IPS-NIHi7 (cell line): ENCODE results near the gene EXOG.

Experiments
- DNase-seq: peaks from one replicate; pipeline ENCODE4 v3.0.0; 2012; ENCODE audit warnings: mixed read lengths; ENCODE audit errors: extremely low spot score

EXOG gene, protein sequence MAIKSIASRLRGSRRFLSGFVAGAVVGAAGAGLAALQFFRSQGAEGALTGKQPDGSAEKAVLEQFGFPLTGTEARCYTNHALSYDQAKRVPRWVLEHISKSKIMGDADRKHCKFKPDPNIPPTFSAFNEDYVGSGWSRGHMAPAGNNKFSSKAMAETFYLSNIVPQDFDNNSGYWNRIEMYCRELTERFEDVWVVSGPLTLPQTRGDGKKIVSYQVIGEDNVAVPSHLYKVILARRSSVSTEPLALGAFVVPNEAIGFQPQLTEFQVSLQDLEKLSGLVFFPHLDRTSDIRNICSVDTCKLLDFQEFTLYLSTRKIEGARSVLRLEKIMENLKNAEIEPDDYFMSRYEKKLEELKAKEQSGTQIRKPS

DNA sequence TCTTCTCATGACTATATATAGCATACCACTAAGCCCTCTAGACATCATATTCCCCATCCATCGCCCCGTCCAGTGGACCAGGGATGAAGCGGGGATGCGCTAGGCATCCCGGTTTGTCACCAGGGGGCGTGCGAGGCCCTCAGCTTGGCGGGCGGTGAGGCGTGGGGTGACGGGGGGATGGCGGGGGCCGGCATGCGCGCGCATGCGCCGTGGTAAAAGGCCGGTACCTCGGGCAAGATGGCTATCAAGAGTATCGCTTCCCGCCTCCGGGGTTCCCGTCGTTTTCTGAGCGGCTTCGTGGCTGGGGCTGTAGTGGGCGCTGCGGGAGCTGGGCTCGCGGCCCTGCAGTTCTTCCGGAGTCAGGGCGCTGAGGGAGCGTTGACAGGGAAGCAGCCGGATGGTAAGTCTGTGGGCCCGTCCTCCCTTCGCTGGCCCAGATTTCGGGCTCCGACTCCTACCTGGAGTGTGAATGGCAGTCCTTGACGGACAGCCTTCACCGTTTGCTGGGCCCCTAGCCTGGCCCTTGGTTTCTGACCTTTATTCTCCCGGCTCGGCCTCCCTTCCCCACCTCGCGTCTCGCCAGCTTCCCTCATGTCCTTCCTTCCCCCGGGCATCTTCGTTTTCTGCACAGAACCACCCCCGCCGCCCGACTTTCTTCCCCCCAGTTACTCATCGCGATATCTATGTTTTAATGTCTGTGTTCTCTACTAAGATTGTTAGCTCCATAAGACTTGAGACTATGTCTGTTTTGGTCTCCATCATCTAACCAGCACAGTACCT lies at the start of gene EXOG:
Gene EXOG (plus strand): TSS at position 210 of the 780 bp plus-strand sequence. CDS start 28 bp downstream, at position 238.
- peak; percentile 100 for DNase-seq

DNA sequence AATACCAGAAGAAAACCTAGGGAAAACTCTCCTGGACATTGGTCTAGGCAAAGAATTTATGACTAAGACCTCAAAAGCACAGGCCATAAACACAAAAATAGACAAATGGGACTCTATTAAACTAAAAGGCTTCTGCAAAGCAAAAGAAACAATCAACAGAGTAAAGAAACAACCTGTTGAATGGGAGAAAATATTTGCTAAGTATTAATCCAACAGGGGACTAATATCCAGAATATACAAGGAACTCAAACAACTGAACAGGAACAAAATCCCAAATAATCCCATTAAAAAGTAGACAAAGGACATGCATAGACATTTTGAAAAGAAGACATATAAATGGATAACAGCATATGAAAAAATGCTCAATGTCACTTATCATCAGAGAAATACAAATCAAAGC lies 49.3 kb upstream of the EXOG start:
- DNase-seq: no peak

DNA sequence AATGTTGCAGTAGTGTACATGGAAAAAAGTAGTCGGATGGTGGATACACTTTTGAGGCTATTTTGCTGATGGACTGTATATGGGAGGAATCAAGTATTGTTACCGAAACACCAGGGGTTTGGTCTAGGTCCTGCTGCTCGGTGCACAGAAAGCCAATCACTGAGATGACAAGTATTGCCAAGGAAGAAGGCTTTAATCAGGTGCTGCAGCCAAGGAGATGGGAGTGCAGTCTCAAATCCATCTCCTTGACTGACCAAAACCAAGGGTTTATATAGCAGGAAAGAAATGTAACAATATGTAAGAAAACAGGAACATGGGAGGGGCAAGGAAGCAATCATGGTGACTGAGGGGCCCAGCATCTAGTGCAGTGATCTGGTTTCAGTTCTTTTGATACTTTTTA lies 45.3 kb upstream of the EXOG start:
- DNase-seq: no peak

DNA sequence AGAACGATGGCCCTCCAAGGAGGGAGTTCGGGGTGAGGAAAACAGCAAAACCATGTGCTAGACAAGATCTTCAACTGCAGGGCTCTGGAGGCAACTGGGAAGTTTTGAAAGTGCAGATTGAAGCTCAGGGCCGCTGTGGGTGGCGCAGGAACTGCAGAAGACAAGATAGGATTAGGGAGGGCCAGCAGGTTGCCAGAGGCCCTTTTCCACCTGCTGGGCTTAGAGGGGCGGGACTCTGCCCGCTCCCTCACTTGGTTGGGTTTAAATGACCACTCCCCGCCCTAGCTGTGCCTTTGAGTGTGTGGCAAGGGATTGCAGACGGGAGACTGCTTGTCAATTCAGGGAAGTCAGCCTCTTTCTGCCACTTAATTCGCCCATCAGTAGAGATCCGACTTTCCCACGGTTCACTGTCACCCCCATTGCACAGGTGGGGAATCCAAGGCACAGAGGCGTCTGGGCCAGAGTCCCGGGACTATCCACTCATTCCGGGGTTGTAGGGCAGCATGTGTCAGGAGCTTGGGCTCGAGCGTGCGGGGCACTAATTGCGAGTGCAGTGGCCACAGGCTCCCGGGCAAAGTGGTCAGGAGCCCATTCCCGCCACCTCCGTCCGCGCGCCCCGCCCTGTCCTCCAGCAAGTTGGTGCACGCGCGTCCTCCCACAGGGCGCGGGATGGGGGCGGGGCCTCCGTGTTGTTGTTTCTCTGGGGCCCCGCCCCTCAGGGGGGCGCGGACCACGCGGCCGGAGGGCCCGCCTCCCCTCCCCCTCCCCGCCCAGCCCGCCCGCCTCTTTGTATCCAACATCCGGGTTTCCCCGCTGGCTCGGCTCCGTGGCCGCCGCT lies 42.8 kb upstream of the EXOG start, which contains the start of gene ACVR2B:
Gene ACVR2B (plus strand): TSS at position 816 of the 838 bp plus-strand sequence. CDS start 433 bp downstream, outside the sequence.
- peak; percentile 94 for DNase-seq

DNA sequence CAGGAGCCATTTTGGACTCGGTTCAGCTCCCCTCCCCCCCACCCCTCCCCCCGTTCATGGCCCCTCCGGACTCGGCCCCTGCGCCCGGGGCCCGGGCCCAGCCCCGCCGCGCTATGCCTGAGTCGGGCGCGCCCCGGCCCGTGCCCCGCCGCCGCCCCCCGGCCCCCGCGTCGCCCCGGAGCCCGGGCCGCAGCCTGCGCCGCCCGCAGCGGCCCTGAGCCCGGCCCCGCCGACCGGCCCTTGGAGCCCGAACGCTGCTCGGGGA lies 42.3 kb upstream of the EXOG start:
- DNase-seq: no peak

DNA sequence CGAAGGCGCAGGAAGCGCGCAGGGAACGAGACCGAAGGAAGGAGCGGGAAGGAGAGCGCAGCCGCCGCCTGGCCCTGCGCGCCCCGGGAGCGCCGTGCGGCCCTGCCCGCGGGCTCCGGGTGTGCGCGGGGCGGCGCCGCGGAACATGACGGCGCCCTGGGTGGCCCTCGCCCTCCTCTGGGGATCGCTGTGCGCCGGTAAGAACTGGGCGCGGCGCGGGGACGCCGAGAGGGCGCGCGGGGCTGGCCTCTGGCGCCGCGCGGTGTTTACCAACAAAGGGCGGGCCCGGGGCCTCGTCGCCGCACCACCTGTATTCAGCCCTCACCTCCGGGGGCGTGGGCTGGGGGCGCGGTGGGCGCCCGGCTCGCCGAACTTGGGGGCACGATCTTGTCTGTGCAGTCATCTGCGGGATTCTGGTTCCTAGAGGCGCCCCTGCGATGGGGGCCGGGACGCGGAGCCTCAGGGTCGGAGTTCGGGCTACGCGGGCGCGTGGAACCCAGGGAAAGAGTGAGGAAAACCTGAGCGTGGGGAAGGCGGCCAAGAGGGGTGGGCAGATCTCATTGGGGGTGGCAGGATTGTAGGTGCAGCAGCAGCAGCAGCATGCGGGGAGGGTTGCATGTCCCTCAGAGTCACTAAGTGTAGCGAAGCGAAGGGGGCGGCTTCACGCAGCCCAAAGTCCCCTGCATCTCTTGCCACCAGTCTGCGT lies 41.8 kb upstream of the EXOG start:
- no peak for DNase-seq

DNA sequence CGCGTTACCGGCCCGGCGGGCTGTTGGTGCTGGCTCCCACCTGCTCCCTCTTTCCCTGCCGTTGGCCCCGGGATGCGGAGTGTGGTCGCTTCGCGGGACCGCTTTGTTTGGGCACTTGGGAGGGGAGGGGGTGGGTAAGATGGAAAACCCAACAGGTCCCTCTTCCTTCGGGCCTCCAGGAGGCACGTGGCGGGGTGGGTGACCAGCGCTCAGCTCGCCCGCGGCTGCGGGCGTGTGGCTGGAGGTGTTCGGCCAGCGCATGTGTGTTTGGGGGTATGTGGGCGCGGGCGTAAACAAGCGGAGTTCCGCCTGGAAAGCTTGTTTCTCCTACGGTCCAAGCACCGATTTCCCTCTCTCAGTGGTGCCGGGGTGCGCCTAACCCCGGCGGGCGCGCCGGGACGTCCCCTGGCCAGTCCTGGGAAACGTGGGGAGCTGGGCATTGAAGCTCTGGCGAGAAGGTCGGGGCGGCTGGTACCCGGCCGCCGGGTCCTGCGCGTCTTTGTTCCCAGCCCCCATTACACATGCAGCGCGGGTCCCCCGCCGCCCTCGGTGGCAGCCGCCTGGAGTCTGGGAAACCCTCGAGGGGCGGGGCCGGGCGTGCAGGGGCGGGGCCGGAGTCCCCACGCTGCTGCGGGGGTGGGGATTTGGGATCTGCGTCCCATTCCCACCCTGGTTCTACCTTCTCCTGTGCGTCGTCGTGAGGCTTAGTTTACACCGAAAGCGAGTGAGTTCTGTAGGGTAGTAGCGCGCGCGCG lies 41.1 kb upstream of the EXOG start:
- DNase-seq: peak; percentile 89

DNA sequence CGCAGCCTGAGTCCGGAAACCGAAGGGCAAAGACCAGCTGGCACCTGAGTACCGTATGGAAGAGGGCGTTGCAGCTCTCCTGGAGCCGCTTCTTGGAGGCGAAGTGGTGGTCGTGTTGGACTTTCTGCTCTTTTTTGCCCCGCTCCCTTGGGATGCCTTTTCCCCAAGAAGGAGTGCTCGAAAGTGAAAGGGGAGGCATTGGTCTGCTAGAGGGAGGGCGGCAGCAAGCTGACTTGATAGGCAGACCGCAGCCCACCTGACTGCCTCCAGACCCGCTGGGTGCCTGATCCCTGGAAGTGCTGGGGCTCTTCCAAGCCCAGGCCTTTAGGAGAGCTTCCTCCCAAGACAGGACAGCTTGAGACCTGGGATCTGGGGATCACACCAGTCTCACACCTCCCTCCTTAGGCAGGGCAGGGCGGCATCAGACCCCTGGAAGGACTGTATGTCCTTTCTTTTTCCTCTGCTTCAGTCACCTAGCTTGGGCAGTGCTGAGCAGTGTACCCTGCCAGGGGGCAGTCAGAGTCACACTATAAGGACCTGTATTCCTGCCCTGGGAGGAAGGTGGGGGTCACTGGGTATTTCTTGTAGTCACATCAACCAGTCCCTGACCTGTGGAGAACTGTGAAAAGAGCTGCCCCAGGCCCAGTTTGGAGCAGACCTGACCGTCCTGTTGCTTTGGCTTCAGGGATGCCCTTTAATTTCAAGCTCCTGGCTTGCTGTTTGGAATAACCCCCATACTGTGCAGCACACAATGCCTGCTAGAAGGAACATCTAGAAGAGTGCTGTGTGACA lies 40.3 kb upstream of the EXOG start:
- peak; percentile 62 for DNase-seq

DNA sequence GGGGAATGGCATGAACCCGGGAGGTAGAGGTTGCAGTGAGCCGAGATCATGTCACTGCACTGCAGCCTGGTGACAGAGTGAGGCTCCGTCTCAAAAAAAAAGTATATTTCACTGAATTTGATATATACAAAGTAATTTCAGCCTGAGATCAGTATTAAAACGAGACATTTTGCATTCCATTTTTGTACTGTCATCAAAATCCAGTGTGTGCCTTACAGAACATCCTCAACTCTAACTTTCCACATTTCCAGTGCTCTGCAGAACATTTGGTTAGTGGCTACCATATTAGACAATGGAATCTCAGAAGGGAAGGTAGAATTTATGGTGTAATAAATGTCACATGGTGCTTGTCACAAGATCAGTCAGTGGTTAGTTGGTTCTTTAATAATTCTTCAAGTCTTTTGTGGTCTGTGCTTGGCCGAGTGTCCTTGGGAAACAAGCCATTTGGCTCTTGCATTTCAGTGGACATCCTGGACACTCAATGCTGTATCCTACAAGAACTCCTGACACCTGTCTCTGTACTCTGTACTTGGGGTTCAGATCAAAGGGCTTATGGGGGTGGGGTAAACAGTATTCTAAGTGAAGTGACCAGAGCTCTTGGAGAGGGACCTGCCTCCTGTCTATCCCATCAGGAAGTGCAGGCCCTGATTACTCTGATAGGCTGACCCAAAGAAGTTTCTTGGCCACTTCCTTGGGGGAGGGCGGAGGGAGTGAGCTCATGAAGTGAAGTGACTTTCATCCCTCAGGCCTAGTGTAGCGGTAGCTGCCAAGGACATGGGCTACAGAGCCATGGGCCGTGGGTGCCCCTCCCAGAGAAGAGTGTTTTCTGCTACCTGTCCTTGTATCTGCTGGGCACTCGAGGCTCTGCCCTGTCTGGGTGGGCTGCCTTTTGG lies 38.8 kb upstream of the EXOG start:
- no peak for DNase-seq

DNA sequence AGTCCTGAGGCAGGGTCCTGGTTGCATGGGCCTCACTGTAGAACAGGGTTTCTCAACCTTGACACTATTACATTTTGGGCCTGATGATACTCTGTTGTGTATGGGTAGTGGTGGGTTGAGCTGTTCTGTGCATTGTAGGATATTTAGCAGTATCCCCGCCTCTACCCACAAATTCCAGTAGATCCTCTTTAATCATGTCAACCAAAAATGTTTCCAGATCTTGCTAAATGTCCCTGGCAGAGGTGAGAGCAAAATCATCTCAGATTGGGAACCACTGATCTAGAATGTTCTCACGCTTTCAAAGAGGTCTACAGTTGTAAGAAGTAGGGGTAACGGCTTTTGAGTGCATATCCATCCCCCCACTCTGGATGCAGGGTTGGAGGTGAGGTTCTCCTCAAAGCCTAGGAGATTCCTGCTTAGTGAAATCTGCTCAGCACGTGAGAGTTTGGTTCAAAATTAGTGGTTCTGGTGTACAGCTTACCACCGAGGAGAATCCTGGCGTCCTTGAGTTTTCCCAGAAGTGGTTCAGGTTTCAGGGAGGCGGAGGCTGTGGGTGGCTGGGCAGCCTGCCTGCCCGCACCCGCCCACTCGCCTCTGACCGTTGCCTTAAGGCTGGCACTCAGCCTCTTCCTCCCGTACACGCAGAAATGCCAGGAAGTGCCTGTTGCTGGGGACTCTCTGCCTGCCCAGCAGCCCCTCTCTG lies 37.2 kb upstream of the EXOG start:
- no peak for DNase-seq

DNA sequence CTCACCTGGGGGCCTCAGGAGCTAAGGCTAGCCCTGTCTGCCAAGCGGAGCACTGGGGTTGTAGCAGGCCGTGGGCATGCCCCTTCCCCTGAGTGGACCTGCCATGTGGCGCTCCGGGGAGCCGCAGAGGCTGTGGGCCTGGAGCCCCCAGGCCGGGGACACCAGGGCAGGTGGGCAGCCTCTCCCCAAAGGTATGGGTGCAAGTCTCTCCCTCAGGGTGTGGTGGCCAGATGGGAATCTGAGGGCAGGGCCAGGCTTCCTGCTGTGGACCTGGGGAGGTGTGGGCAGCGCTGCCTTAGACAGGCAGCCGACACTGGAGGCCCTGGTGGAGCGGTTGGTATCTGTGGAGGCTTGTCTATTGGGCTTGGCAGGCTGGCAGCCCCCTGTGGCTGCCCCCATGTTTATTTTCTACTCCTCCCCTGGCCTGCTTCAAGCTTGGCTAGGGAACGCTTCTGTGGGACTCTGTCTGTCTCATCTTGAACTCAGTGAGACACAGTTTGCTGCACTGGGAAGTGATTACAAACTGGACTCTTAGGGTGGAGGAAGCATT lies 36.6 kb upstream of the EXOG start:
- DNase-seq: no peak

DNA sequence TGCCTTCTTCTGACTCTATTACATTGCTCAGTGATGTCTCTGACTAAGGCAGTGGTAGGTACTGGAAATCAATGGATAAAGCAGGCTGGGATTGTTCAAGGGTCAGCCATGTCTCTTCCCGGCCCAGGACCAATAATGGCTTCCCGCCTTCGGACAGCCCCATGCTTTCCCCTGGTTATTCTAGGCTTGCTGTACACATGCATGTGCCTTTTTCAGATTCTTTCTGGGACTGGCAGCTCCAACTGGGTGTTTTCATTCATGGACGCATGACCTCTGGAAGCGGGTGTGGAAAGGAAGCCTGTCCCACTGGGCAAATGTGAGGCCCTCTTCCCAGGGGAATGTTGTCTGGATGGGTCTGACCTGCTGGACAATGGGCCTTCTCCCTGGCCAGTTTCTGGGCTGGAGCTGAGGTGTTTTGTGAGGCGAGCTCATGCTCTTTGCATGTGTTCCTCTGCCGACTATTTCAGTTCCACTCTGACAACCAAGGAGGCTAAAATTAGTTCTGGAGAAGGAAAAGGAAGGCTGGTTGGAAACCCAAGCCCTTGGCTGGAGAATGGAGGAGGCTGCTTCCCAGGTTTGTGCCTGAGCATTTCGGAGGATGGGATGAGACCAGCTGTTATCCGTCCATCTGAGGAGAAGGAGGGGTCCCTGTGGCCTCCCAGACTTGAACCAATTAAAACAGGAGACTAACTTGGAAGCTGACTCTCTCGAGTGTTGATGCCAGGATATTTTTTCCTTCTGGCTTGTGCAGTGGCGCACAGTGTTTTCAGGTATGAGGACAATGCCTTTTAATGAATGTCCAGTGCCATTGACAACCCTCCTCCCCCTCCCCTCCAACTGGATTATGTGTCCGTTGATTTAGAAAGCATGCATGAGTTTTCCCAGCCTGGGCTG lies 35.5 kb upstream of the EXOG start:
- DNase-seq: no peak

DNA sequence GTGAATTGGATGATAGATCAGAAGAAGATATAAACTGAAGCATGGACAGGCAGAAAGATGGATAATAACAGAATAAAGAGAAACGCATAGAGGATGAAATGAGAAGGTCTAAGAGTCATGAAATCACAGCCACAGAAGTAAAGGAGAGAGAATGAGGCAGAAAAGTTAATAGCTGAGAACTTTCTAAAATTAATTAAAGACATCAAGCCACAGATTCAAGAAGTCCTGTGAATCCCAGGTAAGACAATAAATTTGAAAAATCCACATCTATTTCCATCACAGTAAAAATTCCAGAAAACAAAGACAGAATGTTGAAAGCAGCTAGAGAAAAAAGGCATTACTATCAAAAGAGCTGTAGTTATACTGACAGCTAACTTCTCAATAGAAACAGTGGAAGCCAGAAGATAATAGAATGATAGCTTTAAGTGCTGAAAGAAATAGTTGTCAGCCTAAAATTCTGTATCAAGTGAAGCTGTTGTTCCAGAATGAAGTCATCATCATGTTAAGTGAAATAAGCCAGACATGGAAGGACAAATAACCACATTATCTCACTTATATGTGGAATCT lies 30.5 kb upstream of the EXOG start:
- no peak for DNase-seq

DNA sequence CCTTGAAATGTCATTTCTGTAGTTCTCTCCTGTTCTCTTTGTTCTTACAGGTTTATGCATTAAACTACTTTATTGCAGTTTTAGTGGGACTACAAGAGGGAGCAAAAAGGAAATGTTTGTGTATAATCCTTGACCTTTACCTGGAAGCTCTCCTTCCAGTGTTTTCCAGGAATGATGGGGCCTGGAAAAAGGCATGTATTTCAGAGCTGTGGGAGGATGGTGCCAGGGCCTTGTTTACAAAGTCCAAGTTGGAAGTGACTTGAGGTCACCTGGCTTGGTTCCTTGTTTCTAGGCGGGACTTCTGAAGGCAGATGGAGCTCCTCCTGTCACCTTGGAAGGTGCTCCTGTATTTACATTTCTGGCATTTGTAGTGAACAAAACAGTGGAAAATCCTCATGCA lies 27.4 kb upstream of the EXOG start:
- DNase-seq: no peak

DNA sequence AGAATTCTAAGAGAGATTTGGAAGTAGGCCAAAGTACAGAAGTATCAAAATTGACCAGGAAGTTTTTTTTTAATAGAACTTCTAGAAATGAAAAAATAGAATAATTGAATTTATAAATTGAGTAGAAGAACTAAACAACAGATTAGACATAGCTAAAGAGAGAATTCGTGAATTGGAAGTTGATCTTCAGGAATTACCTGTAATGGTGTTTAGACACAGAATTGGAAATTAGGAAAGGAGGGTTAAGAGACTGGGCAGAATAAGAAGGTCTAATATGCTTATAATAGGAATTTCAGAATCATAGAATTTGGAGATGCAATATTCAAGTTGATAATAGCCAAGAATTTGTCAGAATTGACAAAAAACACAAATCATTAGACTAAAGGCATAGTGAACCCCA lies 26.3 kb upstream of the EXOG start:
- DNase-seq: no peak

DNA sequence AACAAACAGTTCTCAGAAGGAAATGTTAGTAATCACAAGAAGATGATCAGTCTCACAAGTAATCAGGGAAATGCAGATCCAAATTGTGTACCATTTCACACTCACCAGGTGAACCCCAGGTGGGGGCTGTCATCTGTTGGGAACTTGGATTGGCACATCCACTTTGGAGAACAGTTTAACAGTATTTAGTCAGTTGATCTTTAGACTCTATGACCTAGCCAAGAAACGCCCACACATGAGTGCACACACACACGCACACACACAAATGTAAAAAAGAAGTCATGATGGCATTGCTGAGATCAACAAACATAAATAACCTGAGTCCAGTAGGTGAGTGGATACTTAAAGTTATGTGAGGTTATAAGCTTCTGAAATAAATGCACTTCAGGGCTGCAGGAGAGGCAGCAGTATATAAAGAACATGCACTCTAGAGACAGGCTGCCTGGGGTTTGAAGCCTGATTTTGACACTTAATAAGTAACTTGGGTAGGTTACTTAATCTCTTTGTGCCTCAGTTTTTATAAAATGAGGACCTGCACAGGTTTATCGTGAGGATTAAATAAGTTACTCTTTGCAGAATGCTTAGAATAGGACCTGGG lies 24.8 kb upstream of the EXOG start:
- DNase-seq: no peak
